Gastrocnemius medialis (tissue), 4 donors: ENCODE results near the gene PLIN4.
A peak's percentile ranks its signal among the peaks of the same experiment; 100 is the strongest.

Experiments used
- CTCF ChIP-seq, 5 experiments: fragments of 450-650 bp in 3 of 5; fragments of 200-600 bp in 2 of 5; sonication (generic) in 2 of 5; IDR thresholded peaks in 4 of 5; conservative IDR thresholded peaks in 1 of 5; 1 replicate in 4 of 5; 2 replicates in 1 of 5; pipeline ENCODE4 v1.5.1; 2016 to 2019; ENCODE audit warnings: antibody characterized with exemption in 5 of 5, mild to moderate bottlenecking in 3 of 5, moderate library complexity in 3 of 5
- POLR2A ChIP-seq, 2 donors: fragments of 450-650 bp; IDR thresholded peaks; one replicate each; pipeline ENCODE4 v1.6.1; 2017; ENCODE audit warnings: antibody characterized with exemption in 2 of 2, mild to moderate bottlenecking in 2 of 2, moderate library complexity in 2 of 2

GRCh38 chr19:4547303-4548237 lies 29.3 kb upstream of the PLIN4 start:
- TF ChIP-seq CTCF (IDR thresholded peaks at IDR 0.05 in 4 of 5, conservative IDR thresholded peaks at IDR 0.05 in 1 of 5) (peak in 1 of 5 experiments; percentile 18), POLR2A (IDR thresholded peaks at IDR 0.05) (no peak)
